GM21526 (cell line): ENCODE data around the gene ABAT.
"Not testable (repeated sequence)": the region's sequence is repeated elsewhere in the genome, so short reads cannot be mapped to it uniquely, and the experiment has no call there.

Experiments
- ATAC-seq: cut with Tn5 transposase; IDR thresholded peaks from one replicate; pipeline ENCODE4 v1.9.1; 2021; ENCODE audit warnings: moderate library complexity; ENCODE audit not compliant: unreplicated experiment, low FRiP score

ABAT gene

DNA sequence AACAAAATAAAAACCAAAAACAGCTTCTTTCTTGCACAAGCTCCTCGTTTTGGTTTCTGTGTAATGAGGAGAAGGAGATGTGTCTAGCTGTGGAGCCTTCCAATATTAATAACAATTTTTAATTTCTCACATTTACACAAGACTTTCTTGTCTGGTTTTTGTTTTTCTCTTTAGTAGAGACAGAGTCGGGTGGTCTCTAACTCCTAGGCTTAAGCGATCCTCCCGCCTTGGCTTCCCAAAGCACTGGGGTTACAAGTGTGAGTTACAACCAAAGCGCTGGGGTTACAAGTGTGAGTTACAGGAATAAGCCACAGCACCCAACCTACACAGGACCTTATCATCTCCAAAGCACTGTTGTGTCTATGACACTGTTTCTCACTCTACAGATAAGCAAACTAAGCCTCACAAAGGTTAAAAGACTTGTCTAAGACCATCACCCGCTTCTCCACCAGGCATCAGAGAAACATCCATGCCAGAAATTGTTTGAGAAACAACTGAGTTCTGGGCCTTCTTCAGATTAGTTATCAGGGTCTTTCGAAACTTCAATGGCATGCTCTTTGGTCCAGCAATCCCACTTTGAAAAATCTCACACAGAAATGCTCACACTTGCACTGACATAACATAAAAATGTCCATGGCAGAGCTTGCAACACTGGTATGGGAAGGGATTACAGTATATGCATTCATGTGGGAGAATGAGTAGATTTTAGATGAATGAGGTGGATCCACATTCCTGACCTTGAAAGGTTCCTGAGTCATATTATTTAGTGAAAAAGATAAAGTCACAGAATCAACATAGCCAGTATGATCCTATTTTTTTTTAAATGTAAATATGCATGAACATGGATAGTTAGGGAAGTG, 3.9 kb downstream of the ABAT start:
- no peak for ATAC-seq

DNA sequence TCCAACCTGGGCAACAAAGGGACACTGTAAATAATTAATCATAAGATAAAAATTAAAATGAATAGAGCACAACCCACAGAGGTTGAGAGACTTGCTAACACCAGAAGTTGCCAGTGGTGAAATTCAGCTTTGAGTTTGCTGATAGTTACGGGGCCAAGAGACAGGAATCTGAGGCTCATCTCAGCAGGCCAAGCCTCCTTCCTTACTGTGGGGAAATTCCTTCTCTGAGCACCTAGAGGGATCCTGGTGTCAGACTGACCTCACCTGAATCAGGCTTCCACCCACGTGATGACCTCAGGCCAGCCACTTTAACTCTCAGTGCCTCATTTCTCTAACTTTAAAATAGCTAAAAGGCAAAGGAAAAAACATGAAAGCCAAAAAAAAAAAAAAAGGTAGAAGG, 4.7 kb downstream of the ABAT start:
- no peak for ATAC-seq

DNA sequence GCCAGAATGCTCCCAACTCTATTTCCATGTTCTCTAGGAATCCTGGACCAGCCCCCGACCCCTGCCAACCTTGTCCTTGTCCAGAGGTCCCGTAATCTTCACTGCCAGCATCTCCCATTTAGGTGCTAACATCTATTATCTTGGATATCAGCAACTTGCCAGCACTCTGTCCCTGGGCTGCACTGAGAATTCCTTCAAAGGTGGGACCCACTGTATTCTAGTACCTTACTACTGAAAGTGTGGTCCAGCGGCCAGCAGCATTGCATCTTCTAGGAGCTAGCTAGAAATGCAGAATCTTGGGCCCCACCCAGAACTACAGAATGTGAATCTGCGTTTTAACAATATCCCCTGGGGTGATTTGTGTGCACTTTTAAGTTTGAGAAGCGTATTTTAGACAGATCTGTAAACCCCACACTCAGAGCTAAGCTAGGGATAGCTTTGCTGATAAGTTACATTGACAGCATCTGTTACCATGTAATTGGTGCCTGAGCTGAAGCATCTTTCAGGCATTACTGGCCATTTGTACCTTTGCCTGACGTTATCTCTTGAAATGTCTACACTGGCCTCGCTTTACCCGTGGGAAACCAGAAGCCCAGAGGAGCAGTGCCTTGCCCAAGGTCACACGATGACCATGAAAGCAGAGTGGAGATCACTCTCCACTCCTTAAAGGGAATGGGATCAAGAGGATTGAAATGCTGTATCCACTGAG, 8.3 kb downstream of the ABAT start:
- ATAC-seq: no peak

GRCh38 chr16:8683640-8684039, 9.2 kb downstream of the ABAT start:
- no peak for ATAC-seq

DNA sequence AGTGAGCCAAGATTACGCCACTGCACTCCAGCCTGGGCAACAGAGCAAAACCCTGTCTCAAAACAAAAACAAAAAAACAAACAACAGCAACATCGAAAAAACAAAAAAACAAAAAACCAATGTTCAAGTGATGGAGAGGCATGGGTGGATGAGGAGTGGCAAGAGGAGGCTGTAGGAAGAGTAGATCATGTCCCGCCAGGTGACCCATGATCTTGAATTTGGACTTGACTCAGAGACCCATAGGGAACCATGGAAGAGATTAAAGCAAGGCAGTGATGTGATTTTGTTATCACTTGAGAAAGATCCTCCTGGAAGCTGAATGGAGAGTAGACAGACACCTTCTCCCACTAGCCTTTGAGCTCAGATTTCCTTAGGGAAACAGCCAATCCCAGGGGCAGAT, 11.2 kb downstream of the ABAT start:
- no peak for ATAC-seq

DNA sequence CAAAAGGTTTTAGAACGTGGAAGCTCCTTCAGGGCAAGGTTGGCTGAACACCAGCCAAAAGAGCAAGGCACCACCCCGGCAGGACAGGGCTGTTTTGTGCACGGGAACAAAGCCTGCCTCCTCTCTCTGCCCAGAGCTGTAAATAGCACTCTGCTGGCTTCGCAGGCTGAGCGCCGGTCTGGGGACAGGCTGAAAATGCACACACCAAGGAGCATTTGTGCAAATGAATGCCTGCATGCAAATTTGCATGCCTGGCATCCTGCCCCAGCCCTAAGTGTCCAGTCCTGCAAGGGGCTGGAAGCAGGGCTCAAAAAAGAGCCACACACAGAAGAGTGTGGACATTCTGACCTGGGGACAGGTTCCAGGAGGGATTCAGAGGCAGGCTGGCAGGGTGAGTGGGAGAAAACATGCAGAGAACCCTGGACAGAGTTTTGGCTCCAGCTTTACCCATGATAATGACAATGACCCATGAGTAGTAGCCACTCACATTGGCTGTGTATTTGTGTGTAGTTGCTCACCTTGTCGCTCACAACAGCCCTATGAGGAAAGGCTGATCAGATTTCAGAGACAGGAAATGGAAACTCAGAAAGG, 11.7 kb downstream of the ABAT start:
- no peak for ATAC-seq

- ATAC-seq: no peak
Measured at GRCh38 chr16:8686879-8687278, 12.5 kb downstream of the ABAT start.

GRCh38 chr16:8689686-8690085, 15.3 kb downstream of the ABAT start:
- ATAC-seq: no peak

DNA sequence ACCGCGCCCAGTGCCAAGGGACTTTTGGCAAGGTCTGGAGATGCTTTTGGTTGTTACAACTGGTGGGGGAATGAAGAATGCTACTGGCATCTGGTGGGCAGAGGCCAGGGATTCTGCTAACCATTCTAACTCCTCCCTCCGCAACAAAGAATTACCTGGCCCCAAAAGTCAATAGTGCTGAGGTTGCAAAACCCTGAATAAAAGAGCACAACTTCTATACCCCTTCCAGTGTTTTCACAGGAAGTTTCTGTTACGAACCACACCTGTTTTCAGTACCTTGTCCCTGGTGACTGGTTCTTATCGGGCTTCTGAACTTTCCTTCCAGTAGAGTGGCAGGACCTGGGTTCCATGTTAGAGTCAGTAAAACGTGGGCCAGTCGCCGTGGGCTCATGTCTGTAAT, 17.3 kb downstream of the ABAT start:
- ATAC-seq: no peak

DNA sequence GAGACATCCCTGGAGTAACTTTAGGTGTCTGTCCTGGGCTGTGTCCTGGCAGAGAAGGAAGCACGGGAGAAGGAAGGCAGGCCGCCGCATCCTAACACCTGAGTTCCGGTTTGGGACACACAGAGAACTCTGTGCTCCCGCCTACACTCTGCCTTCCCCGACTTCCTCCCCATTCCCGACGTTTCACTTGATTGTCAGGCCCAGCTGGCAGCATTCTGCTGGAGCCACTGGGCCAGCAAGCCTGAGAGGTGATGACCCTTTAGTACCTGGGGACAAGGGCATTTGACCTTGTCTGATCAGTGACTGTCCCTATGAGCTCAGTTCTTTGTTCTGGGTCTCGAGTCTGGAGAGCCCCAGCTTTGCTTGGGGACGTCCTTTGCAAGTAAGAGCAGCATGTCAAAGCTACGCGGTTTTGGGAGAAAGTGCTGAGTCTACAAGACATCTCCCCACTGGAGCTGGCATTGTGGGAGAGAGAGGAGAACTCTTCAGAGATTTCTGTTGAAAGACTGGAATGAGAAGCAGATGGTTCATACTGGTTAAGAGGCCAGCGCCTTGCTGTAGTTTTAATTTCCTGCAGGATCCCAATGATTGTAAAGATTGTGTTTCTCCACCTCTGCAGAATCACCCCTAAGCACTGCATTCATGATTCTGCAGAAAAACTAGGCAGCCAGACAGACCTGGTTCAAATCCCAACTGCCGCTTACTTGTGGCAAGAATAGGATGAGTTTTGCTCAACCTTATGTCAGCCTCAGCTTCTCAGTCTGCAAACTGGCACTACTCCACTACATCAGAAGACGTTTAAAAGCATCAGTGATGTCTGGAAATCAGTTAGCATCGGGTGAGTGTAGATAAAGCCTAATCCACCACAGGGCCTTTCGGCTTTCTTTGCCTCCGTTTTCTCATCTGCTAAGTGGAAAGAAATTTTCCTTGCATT, 20.6 kb downstream of the ABAT start:
- ATAC-seq: no peak

- ATAC-seq: no peak
Measured at GRCh38 chr16:8696880-8697279, 22.5 kb downstream of the ABAT start.

DNA sequence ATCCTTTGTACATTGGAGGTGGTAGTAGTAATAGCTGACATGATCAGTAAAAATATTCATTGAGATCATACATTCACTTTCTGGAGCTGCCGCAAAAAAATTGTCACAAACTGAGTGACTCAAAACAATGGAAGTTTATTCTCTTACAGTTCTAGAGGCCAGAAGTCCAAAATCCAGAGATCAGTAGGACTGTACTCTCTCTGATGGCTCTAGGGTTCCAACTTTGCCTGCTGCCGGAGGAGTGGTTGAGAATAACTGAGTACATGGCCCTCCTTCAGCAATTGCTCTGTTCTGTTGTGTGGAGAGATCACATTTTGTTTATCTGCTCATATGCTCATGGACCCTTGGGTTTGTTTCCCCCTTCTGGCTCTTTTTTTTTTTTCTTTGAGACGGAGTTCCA, 23.5 kb downstream of the ABAT start:
- ATAC-seq: no peak

- ATAC-seq: no peak
Measured at GRCh38 chr16:8703693-8704092, 29.3 kb downstream of the ABAT start.

DNA sequence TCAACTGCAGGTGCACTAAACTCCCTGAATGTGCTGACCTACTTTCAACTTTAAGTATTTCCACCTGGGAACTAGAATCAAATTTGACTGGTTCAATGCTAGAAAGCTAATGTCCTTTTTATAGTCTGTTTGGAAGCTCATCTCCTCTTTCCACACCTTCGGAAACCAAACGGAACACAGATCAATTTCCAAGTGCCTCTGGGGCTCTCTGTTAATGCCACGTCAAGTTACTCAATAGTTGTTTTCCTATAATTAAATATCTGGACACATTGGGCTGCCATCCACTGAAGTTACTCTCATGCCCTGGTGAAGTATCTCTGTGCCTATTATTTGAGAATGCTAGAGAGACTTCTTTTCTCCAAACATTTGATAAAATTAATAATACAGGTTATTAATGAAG, 29.7 kb downstream of the ABAT start:
- ATAC-seq: no peak

- ATAC-seq: not testable (repeated sequence)
Measured at GRCh38 chr16:8705100-8705822, 30.8 kb downstream of the ABAT start.

DNA sequence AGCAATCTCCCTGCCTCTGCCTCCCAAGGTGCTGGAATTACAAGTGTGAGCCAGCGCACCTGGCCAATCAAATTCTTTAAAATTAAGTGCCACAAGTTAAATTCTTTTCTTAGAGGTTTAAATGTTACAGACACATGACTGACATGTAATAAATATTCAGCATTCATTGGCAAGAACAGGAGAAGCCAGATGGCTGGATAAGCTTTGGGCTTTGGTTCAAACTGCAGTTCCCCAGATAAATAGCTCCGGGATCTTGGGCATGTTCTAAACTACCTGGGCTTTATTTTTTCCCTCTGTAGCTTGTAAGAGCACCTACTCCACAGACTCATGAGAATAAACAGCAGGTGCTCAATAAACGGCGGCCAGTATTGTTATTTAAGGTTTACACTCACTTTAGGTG, 34.1 kb downstream of the ABAT start:
- no peak for ATAC-seq

GRCh38 chr16:8712589-8713361, 38.4 kb downstream of the ABAT start:
- ATAC-seq: no peak

DNA sequence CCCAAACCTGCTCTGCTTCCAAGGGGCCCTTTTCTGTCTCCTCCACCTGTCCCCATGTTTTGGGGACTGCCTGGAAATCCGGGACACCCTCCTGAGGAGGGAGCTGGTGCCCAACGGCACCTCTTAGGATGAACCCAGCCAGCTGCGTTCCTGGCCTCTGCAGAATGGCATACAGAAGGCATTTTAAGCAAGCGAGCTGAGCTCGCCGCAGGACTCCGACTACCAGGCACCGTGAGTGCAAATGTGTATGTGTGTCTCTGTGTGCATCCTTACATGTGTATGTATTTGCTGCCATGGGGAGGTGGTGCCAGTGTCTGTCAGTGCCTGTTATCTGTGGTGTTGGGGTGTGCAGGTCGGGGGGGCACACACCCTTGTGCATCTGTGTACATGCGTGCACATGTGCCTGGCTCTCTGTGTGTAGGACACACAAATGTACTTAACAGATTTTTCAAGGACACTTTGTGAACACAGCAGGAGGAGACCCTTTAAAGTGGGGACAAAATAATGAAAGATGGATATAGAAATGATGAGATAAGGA, 39.3 kb downstream of the ABAT start:
- no peak for ATAC-seq

- ATAC-seq: no peak
Measured at GRCh38 chr16:8714174-8714573, 39.8 kb downstream of the ABAT start.
